ENCODE results near the gene TXNRD3. TPM values are rescaled to one million over a fixed set of nuclear protein-coding genes. Genes with fewer than 3 reads are reported as not detected.

Gene TXNRD3
- total and polyA plus RNA-seq, 4 donors = 7.0 to 11.0 (median 7.7) TPM

- TF ChIP-seq FOXA2 (IDR thresholded peaks at IDR 0.05) (no peak), SP1 (IDR thresholded peaks at IDR 0.05) (no peak), CTCF (IDR thresholded peaks at IDR 0.05; ENCODE audit: low read depth, low read length, missing input control) (no peak), GABPA (IDR thresholded peaks at IDR 0.05 in 1 of 2, conservative IDR thresholded peaks at IDR 0.05 in 1 of 2) (no peak), RXRA (IDR thresholded peaks at IDR 0.05) (no peak)
Observed at GRCh38 chr3:126558336-126559071, 96.4 kb downstream of the TXNRD3 start, which contains the start of gene C3orf22 (continued).

- no peaks in the 10 kb centered on the region for H3K27me3 ChIP-seq (ENCODE audit: control insufficient read depth in 4 of 4, insufficient read depth in 4 of 4, low read length in 3 of 4)
- H3K9ac ChIP-seq (ENCODE audit: low read depth in 1 of 2, low read length in 2 of 2) = no peak overlapping the region
- H3K4me1 ChIP-seq (ENCODE audit: control insufficient read depth in 4 of 4, insufficient read depth in 4 of 4, low read length in 3 of 4) = no peaks in the 10 kb centered on the region
- no peak overlapping the region for H3K4me3 ChIP-seq (ENCODE audit: low read depth in 1 of 3, low read length in 3 of 3)
- WGBS = 85% methylated on average over 6 of the region's 6 CpGs
- no peaks in the 10 kb centered on the region for H3K9me3 ChIP-seq (ENCODE audit: control insufficient read depth in 4 of 4, low read length in 3 of 4)
- no peaks in the 10 kb centered on the region for H3K36me3 ChIP-seq (ENCODE audit: control insufficient read depth in 4 of 4, insufficient read depth in 3 of 4, low read depth in 1 of 4, low read length in 3 of 4)
- TF ChIP-seq FOXA2 (IDR thresholded peaks at IDR 0.05) = no peak
- TF ChIP-seq HNF4A (conservative IDR thresholded peaks at IDR 0.05) = no peak
- TF ChIP-seq MAX (IDR thresholded peaks at IDR 0.05) = no peak
- TF ChIP-seq FOXA1 (IDR thresholded peaks at IDR 0.05) = no peak
- no peak for TF ChIP-seq SP1 (IDR thresholded peaks at IDR 0.05)
- TF ChIP-seq EGR1 (IDR thresholded peaks at IDR 0.05; ENCODE audit: low read depth in 2 of 2) = no peak
- no peak for TF ChIP-seq TAF1 (conservative IDR thresholded peaks at IDR 0.05)
- TF ChIP-seq RXRA (IDR thresholded peaks at IDR 0.05) = no peak
- TF ChIP-seq NR2F2 (IDR thresholded peaks at IDR 0.05) = no peak
- no peak for TF ChIP-seq CTCF (IDR thresholded peaks at IDR 0.05; ENCODE audit: low read depth, low read length, missing input control)
- TF ChIP-seq, protein P1, sequence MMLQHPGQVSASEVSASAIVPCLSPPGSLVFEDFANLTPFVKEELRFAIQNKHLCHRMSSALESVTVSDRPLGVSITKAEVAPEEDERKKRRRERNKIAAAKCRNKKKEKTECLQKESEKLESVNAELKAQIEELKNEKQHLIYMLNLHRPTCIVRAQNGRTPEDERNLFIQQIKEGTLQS (IDR thresholded peaks at IDR 0.05) = no peak
- no peak for TF ChIP-seq YY1 (IDR thresholded peaks at IDR 0.05)
- no peak for TF ChIP-seq REST (IDR thresholded peaks at IDR 0.05)
- TF ChIP-seq GABPA (IDR thresholded peaks at IDR 0.05 in 1 of 2, conservative IDR thresholded peaks at IDR 0.05 in 1 of 2) = no peak
- TF ChIP-seq HNF4G (IDR thresholded peaks at IDR 0.05) = no peak
- TF ChIP-seq RAD21 (IDR thresholded peaks at IDR 0.05) = no peak
- no peak for TF ChIP-seq JUND (IDR thresholded peaks at IDR 0.05)
- no peak for TF ChIP-seq ZBTB33 (IDR thresholded peaks at IDR 0.05)
- DNase-seq (ENCODE audit: low spot score) = no peak
- no peak overlapping the region for H3K27ac ChIP-seq (ENCODE audit: low read depth in 1 of 2, low read length in 2 of 2)
Observed at GRCh38 chr3:126557761-126558160, 97.2 kb downstream of the TXNRD3 start.

Measured in liver (tissue), 9 donors.